Calu3 (cell line): Measurements from ENCODE around the gene EPHB2. TPM values are rescaled to one million over a fixed set of nuclear protein-coding genes. Genes with fewer than 3 reads are reported as not detected.

ENCODE experiments used
- BruUV-seq: library from RNA; stranded (reverse); fragments of 400-500 nt; replicated peaks from 2 replicates; lab custom pipeline; 2021; lab: Mats Ljungman, UMichigan
- CTCF ChIA-PET: fragments of 300-600 bp; sonication (Branson Sonifier 250); formaldehyde crosslinking; loops from one replicate; lab custom pipeline; 2022; ENCODE audit warnings: antibody characterized with exemption; lab: Charles Lee
- DNase-seq: peaks from one replicate; pipeline ENCODE4 v3.0.0; 2022
- H3K27ac Mint-ChIP-seq: one replicate; pipeline ENCODE4 v1.8.0; 2022; ENCODE audit warnings: mixed read lengths; ENCODE audit not compliant: unreplicated experiment
- H3K27me3 Mint-ChIP-seq: one replicate; pipeline ENCODE4 v1.8.0; 2022; ENCODE audit warnings: mixed read lengths; ENCODE audit not compliant: unreplicated experiment
- H3K36me3 Mint-ChIP-seq: one replicate; pipeline ENCODE4 v1.8.0; 2022; ENCODE audit warnings: mild to moderate bottlenecking, moderate library complexity, mixed read lengths; ENCODE audit not compliant: insufficient read depth, unreplicated experiment
- H3K4me1 Mint-ChIP-seq: one replicate; pipeline ENCODE4 v1.8.0; 2022; ENCODE audit warnings: mild to moderate bottlenecking, low read depth, mixed read lengths; ENCODE audit not compliant: unreplicated experiment
- H3K4me3 Mint-ChIP-seq: one replicate; pipeline ENCODE4 v1.8.0; 2022; ENCODE audit warnings: mild to moderate bottlenecking, low read depth, moderate library complexity, mixed read lengths; ENCODE audit not compliant: unreplicated experiment
- H3K9me3 Mint-ChIP-seq: one replicate; pipeline ENCODE4 v1.8.0; 2022; ENCODE audit warnings: low read depth, mixed read lengths; ENCODE audit not compliant: unreplicated experiment
- intact Hi-C: fragments of 100-400 bp; cut with micrococcal nuclease; formaldehyde crosslinking; loops from one replicate; pipeline ENCODE4 v1.10.0; 2022; ENCODE audit not compliant: unreplicated experiment
- total RNA-seq: library from RNA; stranded (reverse); gene quantifications from 2 replicates; pipeline ENCODE4 v1.2.3, GENCODE V29; 2022
- TF ChIP-seq, protein P1 (sequence below): fragments of 200-600 bp; IDR thresholded peaks from one replicate; pipeline ENCODE4 v1.8.0; 2022; ENCODE audit warnings: antibody characterized with exemption; ENCODE audit not compliant: unreplicated experiment

EPHB2 gene
- total RNA-seq, 1 experiment from 2014 or later = 19.3 TPM

- no peak for DNase-seq
- TF ChIP-seq, protein P1, sequence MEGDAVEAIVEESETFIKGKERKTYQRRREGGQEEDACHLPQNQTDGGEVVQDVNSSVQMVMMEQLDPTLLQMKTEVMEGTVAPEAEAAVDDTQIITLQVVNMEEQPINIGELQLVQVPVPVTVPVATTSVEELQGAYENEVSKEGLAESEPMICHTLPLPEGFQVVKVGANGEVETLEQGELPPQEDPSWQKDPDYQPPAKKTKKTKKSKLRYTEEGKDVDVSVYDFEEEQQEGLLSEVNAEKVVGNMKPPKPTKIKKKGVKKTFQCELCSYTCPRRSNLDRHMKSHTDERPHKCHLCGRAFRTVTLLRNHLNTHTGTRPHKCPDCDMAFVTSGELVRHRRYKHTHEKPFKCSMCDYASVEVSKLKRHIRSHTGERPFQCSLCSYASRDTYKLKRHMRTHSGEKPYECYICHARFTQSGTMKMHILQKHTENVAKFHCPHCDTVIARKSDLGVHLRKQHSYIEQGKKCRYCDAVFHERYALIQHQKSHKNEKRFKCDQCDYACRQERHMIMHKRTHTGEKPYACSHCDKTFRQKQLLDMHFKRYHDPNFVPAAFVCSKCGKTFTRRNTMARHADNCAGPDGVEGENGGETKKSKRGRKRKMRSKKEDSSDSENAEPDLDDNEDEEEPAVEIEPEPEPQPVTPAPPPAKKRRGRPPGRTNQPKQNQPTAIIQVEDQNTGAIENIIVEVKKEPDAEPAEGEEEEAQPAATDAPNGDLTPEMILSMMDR = no peak
- BruUV-seq = no TSS peak
- Mint-ChIP-seq H3K9me3 (no peaks in the 10 kb centered on the region), H3K36me3 (no peaks in the 10 kb centered on the region), H3K4me1 (no peaks in the 10 kb centered on the region), H3K27ac (no peak overlapping the region), H3K4me3 (no peak overlapping the region), H3K27me3 (no peaks in the 10 kb centered on the region)
- CTCF ChIA-PET = interaction anchor here (0.7 kb wide), 1 partner anchor 300 kb away, joined by 3 read pairs; no protein-coding TSS in a partner anchor
- intact Hi-C loops = no loop called here
These were observed 10.7 kb downstream of the EPHB2 start for GRCh38 chr1:22721122-22721873.

GRCh38 chr1:22722901-22723550 is 12.4 kb downstream of the EPHB2 start:
- H3K27ac Mint-ChIP-seq = no peak overlapping the region
- CTCF ChIA-PET = no interaction called here
- intact Hi-C loops = no loop called here
- H3K9me3 Mint-ChIP-seq = no peaks in the 10 kb centered on the region
- no peaks in the 10 kb centered on the region for H3K27me3 Mint-ChIP-seq
- no peak for DNase-seq
- H3K4me3 Mint-ChIP-seq = no peak overlapping the region
- H3K4me1 Mint-ChIP-seq = no peaks in the 10 kb centered on the region
- TF ChIP-seq, protein P1 = no peak
- peaks cover 4% of the 10 kb centered on the region for H3K36me3 Mint-ChIP-seq
- BruUV-seq = no TSS peak

GRCh38 chr1:22727873-22728272 is 17.2 kb downstream of the EPHB2 start:
- intact Hi-C loops = no loop called here
- Mint-ChIP-seq H3K9me3 (no peaks in the 10 kb centered on the region), H3K36me3 (peaks cover 4% of the 10 kb centered on the region), H3K4me3 (no peak overlapping the region), H3K27ac (no peak overlapping the region), H3K4me1 (no peaks in the 10 kb centered on the region), H3K27me3 (no peaks in the 10 kb centered on the region)
- DNase-seq = no peak
- no TSS peak for BruUV-seq
- TF ChIP-seq, protein P1 = no peak
- CTCF ChIA-PET = interaction anchor here (0.8 kb wide), 1 partner anchor 17 kb away, joined by 7 read pairs; no protein-coding TSS in a partner anchor

DNA sequence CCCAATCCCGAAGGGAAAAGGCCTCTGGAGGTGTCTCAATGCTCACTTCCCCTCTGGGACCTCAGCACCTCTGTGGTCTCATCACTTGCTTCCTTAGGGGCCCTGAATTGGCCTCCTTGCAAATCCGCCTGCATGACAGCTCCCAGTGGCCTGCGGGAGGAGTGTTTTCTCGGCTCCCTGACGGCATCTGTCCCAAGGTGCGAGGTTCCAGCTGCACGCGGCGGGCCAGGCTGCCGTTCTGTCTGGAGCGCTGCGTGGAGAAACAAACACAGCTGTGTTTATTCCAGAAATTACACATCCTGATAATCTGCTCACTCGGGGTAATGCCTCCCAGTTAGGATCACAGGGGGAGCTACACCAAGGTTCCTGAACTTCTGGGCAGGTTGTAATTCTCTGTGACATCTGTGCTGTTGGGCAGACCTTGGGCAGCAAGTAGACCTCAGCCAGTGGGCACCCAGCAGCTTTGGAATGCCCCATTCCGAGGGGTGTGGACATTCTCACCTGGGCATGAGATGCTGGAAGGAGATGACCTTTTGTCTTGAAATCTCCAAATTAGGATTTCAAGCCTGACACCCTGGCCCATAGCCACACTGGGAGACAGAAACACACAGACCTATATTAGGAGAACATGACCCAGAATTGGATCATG is 18.2 kb downstream of the EPHB2 start:
- H3K36me3 Mint-ChIP-seq = peaks cover 4% of the 10 kb centered on the region
- H3K27me3 Mint-ChIP-seq = no peaks in the 10 kb centered on the region
- intact Hi-C loops = no loop called here
- TF ChIP-seq, protein P1 = no peak
- no peaks in the 10 kb centered on the region for H3K9me3 Mint-ChIP-seq
- H3K27ac Mint-ChIP-seq = no peak overlapping the region
- H3K4me3 Mint-ChIP-seq = no peak overlapping the region
- no TSS peak for BruUV-seq
- CTCF ChIA-PET = no interaction called here
- no peak for DNase-seq
- no peaks in the 10 kb centered on the region for H3K4me1 Mint-ChIP-seq
